C4-2B (cell line): ENCODE results near the gene GLYATL3.

Source experiments
- H3K27ac ChIP-seq: fragments of 450-650 bp; 2 replicates; pipeline ENCODE4 v1.5.1; 2017
- CTCF ChIP-seq: fragments of 450-650 bp; conservative IDR thresholded peaks from 2 replicates; pipeline ENCODE4 v1.5.1; 2017; ENCODE audit warnings: mild to moderate bottlenecking
- ZFX ChIP-seq: fragments of 450-650 bp; IDR thresholded peaks from 2 replicates; pipeline ENCODE4 v1.6.1; 2017

Gene GLYATL3

GRCh38 chr6:49526598-49526997, 26.9 kb downstream of the GLYATL3 start:
- peak overlapping the region; percentile 13; the same call in 1 of the 2 replicates for H3K27ac ChIP-seq
- TF ChIP-seq ZFX (no peak), CTCF (no peak)

GRCh38 chr6:49527320-49527719, 27.6 kb downstream of the GLYATL3 start:
- no peak overlapping the region for H3K27ac ChIP-seq
- no peak for TF ChIP-seq ZFX
- TF ChIP-seq CTCF: no peak

- TF ChIP-seq CTCF (no peak), ZFX (no peak)
Observed at GRCh38 chr6:49528571-49528970, 28.8 kb downstream of the GLYATL3 start.

GRCh38 chr6:49530141-49530776, 30.5 kb downstream of the GLYATL3 start:
- H3K27ac ChIP-seq: no peak overlapping the region
- TF ChIP-seq CTCF (no peak), ZFX (no peak)

More at GRCh38 chr6:49528571-49528970, 28.8 kb downstream of the GLYATL3 start:
- no peak overlapping the region for H3K27ac ChIP-seq

GRCh38 chr6:49531774-49532569, 32.2 kb downstream of the GLYATL3 start:
- no peak for TF ChIP-seq ZFX
- TF ChIP-seq CTCF: peak; percentile 96
- peak overlapping the region; percentile 18; the same call in 1 of the 2 replicates for H3K27ac ChIP-seq

GRCh38 chr6:49535795-49536194, 36.1 kb downstream of the GLYATL3 start:
- H3K27ac ChIP-seq: no peak overlapping the region
- TF ChIP-seq ZFX (no peak), CTCF (no peak)

GRCh38 chr6:49539102-49539501, 39.4 kb downstream of the GLYATL3 start:
- no peak for TF ChIP-seq CTCF
- no peak for TF ChIP-seq ZFX
- no peak overlapping the region for H3K27ac ChIP-seq
